GM18907 (cell line): ENCODE data around the gene LY6G6D.

Experiments used
- ATAC-seq: cut with Tn5 transposase; IDR thresholded peaks from one replicate; pipeline ENCODE4 v1.9.1; 2021; ENCODE audit warnings: mild to moderate bottlenecking, moderate library complexity; ENCODE audit not compliant: unreplicated experiment

Gene LY6G6D

DNA sequence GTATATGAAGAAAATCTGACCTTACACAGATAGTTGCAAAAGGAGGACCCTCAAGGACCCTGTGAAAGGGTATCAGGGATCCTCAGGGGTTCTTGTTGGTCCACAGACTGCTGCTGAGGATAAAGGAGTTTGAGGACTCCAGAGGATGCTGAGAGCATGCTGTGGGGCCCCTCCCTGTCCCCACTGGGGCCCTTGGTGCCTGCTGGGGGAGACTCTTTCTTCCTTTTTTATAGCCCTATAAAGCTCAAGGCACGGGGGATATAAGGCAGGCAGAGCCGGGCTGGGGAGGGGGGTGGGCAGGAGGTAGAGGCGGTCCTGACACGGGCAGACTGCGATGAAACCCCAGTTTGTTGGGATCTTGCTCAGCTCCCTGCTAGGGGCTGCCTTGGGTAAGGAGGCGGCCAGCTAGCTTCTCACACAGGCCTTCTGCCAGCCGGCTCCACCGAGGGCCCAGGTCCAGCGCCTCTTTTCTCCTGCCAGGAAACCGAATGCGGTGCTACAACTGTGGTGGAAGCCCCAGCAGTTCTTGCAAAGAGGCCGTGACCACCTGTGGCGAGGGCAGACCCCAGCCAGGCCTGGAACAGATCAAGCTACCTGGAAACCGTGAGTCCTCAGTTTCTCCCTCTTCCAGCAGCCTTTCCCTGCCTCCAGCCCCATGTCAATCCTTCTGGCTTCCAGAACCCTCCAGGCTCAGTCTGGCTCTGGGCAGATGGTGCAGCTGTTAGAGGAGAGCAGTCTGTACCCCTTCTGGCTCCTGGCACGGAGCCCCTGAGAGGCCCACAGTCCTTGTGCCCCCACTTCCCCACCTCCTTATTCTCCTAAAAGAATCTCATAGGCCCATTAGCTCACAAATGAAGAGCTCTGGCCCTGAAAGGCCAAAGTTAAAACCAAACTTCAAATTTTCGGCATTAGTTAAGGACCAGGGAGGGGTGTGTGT lies at the start of gene LY6G6D:
TSS of gene LY6G6D (plus strand) at position 327 of the 937 bp plus-strand sequence. CDS start at position 335, 8 bp downstream.
- ATAC-seq = no peak

- ATAC-seq = peak; percentile 81
Measured at GRCh38 chr6:31665501-31666336, 49.4 kb upstream of the LY6G6D start, which contains the start of gene CSNK2B. TSS of gene CSNK2B (plus strand) at chr6:31666080. CDS start at chr6:31666832, 752 bp downstream.

DNA sequence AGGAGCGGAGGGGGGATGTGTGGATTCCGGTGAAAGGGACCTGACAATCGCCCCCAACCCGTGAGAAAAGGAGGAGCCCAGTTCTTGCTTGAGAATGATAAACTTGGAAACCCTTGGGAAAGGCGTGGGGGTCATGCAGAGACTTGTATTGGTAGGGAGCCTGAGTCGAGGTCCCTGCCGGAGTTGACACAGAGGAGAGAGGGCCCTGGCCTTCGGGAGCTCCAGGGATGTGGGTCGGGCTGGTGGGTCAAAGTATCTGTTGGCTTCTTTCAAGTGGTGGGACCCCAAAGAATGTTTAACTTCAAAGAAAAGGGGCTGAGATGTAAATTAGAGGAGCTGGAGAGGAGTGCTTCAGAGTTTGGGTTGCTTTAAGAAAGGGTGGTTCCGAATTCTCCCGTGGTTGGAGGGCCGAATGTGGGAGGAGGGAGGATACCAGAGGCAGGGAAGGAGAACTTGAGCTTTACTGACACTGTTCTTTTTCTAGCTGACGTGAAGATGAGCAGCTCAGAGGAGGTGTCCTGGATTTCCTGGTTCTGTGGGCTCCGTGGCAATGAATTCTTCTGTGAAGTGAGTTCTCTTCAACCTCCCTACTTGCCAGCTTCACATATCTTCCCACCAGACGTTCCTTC lies 48.7 kb upstream of the LY6G6D start:
- ATAC-seq = no peak

DNA sequence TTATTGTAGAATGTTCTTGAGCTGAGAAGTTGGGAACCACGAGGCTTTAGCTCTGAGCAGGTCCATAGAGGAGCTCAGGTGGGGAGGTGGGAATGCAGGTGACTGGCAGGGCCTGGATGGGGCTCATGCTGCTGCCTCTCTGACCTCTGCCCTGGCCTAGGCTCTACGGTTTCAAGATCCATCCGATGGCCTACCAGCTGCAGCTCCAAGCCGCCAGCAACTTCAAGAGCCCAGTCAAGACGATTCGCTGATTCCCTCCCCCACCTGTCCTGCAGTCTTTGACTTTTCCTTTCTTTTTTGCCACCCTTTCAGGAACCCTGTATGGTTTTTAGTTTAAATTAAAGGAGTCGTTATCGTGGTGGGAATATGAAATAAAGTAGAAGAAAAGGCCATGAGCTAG lies 45.5 kb upstream of the LY6G6D start, which contains the start of gene LY6G5B:
TSS of gene LY6G5B (plus strand) at position 301 of the 400 bp plus-strand sequence. CDS start 975 bp downstream, outside the sequence.
- ATAC-seq = no peak

DNA sequence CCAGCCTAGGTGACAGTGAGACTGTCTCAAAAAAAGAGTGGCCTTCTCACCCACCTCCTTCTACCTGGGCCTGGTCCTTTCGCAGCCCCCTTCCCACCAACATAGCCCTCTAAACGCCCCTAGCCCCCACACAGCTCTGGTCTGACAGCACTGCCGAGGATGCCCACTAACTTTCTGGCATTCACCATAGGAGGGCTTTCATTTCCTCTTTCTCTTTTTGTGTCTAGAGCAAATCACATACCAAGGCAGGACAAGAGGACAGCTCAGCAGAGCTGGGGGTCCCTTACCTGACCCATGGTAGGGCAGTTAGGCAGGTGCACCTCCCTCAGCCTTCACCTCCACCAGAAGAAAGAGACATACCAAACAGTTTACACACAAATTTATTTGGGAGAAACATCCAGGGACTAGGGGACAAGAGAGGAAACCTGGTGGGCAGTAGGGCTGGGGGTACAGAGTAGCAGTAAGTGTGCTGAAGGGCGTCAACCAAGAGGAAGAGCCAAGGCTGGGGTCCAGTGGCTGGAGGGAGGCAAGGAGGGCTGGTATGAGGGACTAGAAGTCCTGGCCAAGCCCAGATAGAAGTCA lies 38.7 kb upstream of the LY6G6D start:
- ATAC-seq = no peak

GRCh38 chr6:31676904-31677303 lies 38.2 kb upstream of the LY6G6D start:
- ATAC-seq = no peak

DNA sequence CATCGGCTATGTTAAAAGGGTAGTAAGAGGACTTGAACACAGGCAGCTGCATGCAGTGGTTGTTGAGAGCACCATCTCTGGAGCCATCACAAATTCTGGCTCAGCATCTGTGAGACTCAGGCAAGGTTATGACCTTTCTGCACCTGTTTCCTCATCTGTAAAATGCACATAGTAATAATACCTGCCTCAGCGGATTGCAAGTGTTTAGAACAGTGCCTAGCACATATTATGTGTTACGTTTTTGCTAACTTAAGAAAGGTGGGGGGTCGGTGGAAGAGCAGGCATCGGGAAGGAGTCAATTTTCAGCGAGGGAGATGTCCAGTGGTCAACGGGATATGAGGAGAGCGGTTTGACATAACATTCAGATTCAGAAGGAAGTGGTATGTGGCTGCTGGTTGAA lies 37.2 kb upstream of the LY6G6D start:
- no peak for ATAC-seq

DNA sequence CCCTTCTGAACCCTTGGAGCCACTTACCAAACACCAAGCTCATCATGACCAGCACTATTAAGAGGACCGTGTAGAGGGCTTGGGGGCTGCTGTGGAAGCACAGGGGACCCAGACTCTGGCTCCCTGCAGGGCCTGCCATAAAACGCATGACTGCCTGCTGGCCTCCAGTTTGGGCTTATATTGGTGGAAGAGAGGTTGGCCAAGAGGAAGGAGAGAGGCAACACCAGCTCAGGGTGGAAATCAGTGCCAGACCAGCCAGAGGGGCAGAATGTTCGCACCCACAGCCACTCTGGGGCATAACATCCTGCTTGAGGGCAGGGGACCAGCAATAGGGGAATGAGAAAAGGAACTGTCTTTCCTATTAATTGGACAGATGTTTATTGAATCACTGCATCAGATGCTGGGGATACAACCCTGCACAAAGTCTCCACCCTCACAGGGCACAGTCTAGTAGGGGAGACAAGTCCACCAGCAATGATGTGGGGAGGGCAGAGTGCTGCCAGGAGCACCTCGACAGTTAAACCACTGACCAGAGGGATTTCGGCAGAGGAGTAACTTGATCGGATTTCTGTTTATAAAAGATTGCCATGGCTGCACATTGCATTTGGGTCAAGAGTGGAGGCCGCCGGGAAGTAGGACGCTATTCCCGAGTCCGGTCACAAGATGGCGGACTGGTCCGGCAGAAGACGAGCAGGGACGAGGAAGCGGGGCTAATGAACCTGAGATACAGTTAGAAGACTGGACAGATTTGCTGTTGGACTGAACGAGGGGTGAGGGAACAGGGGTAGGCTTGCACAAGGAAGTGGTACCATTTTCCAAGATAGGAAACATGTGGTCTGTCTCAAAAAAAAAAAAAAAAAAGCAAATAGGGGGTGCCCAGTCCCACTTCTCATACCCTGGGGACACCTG lies 34.7 kb upstream of the LY6G6D start, which contains the start of gene LY6G5C:
TSS of gene LY6G5C (minus strand) at position 842 of the 909 bp plus-strand sequence. CDS start at position 148, 694 bp downstream.
- no peak for ATAC-seq

DNA sequence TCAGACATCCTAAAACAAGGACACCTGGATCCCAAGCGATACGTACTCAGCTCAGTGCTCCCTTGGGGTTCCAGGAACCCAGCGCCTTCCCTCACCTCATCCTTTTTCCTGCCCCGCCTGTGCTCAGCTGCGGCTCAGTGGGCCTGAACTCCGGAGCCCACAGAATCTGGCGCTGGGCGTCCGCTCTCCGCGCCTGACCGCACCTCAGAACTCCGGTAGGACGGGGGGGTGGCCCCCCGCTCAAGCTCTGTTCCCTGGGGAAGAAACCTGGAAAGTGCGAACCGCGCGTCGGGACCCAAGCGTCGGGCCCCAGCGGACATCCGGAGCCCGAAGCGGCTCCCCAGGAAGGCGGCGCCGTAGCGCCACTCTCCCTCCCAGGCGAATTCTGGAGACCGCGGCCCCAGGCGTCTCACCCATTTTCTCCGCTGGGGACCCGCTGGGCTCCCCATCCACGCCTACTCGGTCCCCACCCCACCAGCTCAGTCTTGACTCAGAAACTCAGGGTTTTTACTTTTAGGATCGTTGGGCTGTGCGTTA lies 33.9 kb upstream of the LY6G6D start:
- no peak for ATAC-seq

GRCh38 chr6:31683591-31683990 lies 31.6 kb upstream of the LY6G6D start:
- ATAC-seq = no peak

GRCh38 chr6:31686483-31686882 lies 28.7 kb upstream of the LY6G6D start:
- ATAC-seq = no peak

GRCh38 chr6:31687321-31687720 lies 27.8 kb upstream of the LY6G6D start:
- no peak for ATAC-seq

DNA sequence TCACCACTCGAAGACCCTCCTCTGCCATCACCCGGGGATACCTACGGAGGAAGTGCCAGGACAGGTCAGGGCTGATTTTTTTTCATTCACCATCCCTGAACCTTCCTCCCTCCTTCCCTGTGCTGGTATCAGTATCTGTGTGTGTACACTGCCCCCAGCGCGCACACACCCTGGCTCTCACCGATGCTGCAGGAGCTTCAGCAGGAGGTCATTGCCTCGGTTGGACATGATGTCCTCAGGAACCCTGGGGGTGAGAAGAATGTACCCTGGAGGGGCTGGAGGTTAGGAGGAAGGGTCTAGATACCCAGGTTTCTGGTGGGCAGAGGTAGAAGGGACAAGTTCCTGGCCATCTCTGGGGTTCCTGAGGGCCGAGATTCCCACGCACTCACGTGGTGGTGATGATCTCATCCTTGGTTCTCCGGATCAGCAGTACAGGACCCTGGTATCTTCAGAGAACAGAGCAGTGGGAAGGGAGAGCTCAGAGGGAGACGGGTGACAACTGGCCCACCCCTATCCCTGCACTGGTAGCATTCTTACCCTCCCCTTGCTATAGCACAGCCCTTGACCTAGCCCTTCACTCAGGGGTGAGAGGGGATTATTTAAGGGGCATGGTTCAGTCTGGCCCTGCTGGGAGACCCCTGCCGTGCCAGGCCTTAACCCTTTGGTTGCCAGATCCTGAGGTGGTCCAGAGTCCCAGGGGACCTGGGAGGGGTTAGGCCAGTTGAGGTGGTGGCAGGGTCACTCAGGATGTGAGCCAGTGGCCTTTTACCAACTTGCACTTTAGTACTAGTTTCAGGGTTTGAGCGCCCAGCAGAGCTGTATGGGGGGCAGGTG lies 27.1 kb upstream of the LY6G6D start:
- ATAC-seq = no peak

- no peak for ATAC-seq
Measured at GRCh38 chr6:31689249-31690110, 25.7 kb upstream of the LY6G6D start.

DNA sequence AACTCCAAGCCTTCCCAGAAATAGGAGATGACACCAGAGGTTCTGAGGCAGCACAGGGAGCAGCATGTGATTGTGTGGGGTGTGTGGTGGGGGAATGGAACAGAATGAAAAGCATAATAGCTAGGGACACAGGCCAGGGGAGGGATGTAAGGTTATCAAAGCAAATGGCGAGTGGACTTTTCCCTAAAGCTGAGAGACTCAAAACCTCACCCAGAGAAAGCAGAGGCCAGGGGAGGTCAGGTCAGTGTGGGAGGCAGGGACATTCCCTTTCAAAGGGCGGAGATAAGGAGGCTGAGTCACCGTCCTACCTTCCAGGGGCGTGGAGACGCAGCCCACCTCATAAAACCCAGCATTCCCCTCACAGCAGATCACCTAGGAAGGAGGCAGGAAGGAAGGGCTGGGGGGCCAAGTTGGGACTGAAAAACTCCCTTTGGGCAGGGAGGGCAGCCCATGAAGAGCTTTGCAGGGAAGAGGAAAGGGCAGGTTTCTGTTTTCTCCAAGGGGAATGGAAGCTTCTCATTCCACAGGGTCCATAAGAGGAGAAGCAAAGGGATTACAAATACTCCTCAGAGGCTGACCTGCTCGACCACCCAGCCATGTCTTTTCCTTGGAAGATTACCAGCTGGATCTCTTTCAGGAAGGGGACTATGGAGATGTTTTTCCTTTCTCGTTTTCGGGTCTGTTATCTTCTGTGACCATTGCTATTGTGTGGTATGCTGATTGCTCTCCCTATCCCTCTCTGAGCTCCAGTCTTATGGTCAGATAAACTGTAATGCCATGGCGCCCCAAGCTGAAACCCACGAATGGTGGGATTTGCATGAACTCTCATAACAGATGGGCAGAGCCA lies 24.7 kb upstream of the LY6G6D start:
- no peak for ATAC-seq

DNA sequence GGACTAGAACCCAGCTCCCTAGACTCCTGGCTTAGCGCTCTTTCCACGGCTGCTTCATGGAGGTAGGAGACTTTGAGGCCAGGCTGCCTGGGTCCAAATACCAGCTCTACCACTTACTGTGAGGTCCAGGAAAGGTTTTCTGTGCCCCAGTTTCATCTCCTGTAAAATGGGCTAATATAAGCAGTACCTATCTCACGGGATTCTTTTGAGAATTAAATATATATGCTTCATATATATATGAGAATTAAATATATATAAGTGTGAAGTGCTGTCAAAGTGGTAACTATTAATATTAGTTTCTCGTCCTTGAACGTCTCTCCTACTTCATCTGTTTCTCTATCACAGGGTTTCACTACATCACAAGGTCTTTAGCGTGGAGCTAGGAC lies 24.1 kb upstream of the LY6G6D start:
- ATAC-seq = no peak
